ENCODE results near the gene KYNU. TPM values are rescaled to one million over a fixed set of nuclear protein-coding genes. Genes with fewer than 3 reads are reported as not detected.

The KYNU gene
- total RNA-seq, 1 donor from 2014 or later: not detected

DNA sequence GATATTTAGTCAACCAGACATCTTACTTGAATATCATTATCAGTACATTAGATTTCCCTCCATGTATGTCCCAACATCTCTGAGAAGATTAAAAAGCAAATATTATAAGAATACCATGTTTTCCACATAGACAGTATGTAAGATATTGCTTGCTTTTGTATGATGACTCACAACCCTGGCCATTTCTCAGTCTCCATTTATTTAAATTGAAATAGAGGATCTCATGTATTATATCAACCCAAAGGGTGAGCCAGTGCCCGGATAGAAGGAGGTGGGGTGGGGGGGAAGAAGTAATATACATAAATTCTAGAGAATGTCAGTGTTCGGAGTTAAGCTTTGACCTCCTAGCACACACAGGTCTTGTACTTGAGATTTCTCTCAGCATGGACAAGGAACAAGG is 109.6 kb downstream of the KYNU start:
- Mint-ChIP-seq H3K9me3 (ENCODE audit: unreplicated experiment) (no peaks in the 10 kb centered on the region), H3K36me3 (ENCODE audit: unreplicated experiment) (no peaks in the 10 kb centered on the region), H3K4me1 (ENCODE audit: low read depth, unreplicated experiment) (no peaks in the 10 kb centered on the region), H3K4me3 (ENCODE audit: unreplicated experiment) (no peak overlapping the region), H3K27ac (ENCODE audit: unreplicated experiment) (no peak overlapping the region), H3K27me3 (ENCODE audit: unreplicated experiment) (no peaks in the 10 kb centered on the region)
- TF ChIP-seq, protein P1, sequence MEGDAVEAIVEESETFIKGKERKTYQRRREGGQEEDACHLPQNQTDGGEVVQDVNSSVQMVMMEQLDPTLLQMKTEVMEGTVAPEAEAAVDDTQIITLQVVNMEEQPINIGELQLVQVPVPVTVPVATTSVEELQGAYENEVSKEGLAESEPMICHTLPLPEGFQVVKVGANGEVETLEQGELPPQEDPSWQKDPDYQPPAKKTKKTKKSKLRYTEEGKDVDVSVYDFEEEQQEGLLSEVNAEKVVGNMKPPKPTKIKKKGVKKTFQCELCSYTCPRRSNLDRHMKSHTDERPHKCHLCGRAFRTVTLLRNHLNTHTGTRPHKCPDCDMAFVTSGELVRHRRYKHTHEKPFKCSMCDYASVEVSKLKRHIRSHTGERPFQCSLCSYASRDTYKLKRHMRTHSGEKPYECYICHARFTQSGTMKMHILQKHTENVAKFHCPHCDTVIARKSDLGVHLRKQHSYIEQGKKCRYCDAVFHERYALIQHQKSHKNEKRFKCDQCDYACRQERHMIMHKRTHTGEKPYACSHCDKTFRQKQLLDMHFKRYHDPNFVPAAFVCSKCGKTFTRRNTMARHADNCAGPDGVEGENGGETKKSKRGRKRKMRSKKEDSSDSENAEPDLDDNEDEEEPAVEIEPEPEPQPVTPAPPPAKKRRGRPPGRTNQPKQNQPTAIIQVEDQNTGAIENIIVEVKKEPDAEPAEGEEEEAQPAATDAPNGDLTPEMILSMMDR (IDR thresholded peaks at IDR 0.05; ENCODE audit: partially characterized antibody, unreplicated experiment): no peak
- DNase-seq: no peak

- Mint-ChIP-seq H3K27ac (ENCODE audit: unreplicated experiment) (no peak overlapping the region), H3K4me3 (ENCODE audit: unreplicated experiment) (no peak overlapping the region), H3K4me1 (ENCODE audit: low read depth, unreplicated experiment) (no peaks in the 10 kb centered on the region), H3K9me3 (ENCODE audit: unreplicated experiment) (no peaks in the 10 kb centered on the region), H3K36me3 (ENCODE audit: unreplicated experiment) (no peaks in the 10 kb centered on the region), H3K27me3 (ENCODE audit: unreplicated experiment) (no peaks in the 10 kb centered on the region)
- TF ChIP-seq, protein P1 (IDR thresholded peaks at IDR 0.05; ENCODE audit: partially characterized antibody, unreplicated experiment): peak; percentile 69
- DNase-seq: no peak
Measured at GRCh38 chr2:142989273-142990204, 112.1 kb downstream of the KYNU start.

DNA sequence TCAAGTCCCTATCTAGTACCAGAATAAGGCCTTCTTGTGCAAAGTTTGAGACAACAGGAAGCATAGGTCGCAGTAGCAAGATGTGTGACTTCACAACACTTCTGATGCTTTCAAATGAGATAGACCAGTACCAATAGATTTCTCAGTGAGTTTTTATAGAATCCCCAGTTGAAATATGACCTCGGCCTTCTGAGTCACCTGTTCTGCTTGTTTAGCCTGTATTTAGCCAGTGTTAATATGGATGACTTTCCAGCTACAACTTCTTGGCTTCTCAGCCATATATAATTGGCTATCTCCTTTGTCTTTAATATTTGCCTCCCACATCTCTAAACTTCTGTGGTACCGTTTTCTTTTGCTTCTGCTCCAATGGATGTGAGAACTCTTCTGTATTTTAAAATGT is 113.8 kb downstream of the KYNU start:
- Mint-ChIP-seq H3K36me3 (ENCODE audit: unreplicated experiment) (no peaks in the 10 kb centered on the region), H3K9me3 (ENCODE audit: unreplicated experiment) (no peaks in the 10 kb centered on the region), H3K27me3 (ENCODE audit: unreplicated experiment) (no peaks in the 10 kb centered on the region), H3K27ac (ENCODE audit: unreplicated experiment) (no peak overlapping the region), H3K4me1 (ENCODE audit: low read depth, unreplicated experiment) (no peaks in the 10 kb centered on the region), H3K4me3 (ENCODE audit: unreplicated experiment) (no peak overlapping the region)
- no peak for DNase-seq
- TF ChIP-seq, protein P1 (IDR thresholded peaks at IDR 0.05; ENCODE audit: partially characterized antibody, unreplicated experiment): no peak

- DNase-seq: no peak
- Mint-ChIP-seq H3K4me1 (ENCODE audit: low read depth, unreplicated experiment) (no peaks in the 10 kb centered on the region), H3K36me3 (ENCODE audit: unreplicated experiment) (no peaks in the 10 kb centered on the region), H3K4me3 (ENCODE audit: unreplicated experiment) (no peak overlapping the region), H3K9me3 (ENCODE audit: unreplicated experiment) (no peaks in the 10 kb centered on the region), H3K27me3 (ENCODE audit: unreplicated experiment) (no peaks in the 10 kb centered on the region), H3K27ac (ENCODE audit: unreplicated experiment) (no peak overlapping the region)
- TF ChIP-seq, protein P1 (IDR thresholded peaks at IDR 0.05; ENCODE audit: partially characterized antibody, unreplicated experiment): no peak
Measured at GRCh38 chr2:142992840-142993239, 115.4 kb downstream of the KYNU start.

GRCh38 chr2:142993771-142994170 is 116.3 kb downstream of the KYNU start:
- no peak for DNase-seq
- no peak overlapping the region for H3K4me3 Mint-ChIP-seq (ENCODE audit: unreplicated experiment)
- H3K4me1 Mint-ChIP-seq (ENCODE audit: low read depth, unreplicated experiment): no peaks in the 10 kb centered on the region
- H3K27ac Mint-ChIP-seq (ENCODE audit: unreplicated experiment): no peak overlapping the region
- TF ChIP-seq, protein P1 (IDR thresholded peaks at IDR 0.05; ENCODE audit: partially characterized antibody, unreplicated experiment): no peak
- no peaks in the 10 kb centered on the region for H3K27me3 Mint-ChIP-seq (ENCODE audit: unreplicated experiment)
- no peaks in the 10 kb centered on the region for H3K36me3 Mint-ChIP-seq (ENCODE audit: unreplicated experiment)
- no peaks in the 10 kb centered on the region for H3K9me3 Mint-ChIP-seq (ENCODE audit: unreplicated experiment)

Measured in glutamatergic neuron (in vitro differentiated cells).